ENCODE results near the gene ZFAND2A.
"Not testable (repeated sequence)": the region's sequence is repeated elsewhere in the genome, so short reads cannot be mapped to it uniquely, and the experiment has no call there.

Gene ZFAND2A

DNA sequence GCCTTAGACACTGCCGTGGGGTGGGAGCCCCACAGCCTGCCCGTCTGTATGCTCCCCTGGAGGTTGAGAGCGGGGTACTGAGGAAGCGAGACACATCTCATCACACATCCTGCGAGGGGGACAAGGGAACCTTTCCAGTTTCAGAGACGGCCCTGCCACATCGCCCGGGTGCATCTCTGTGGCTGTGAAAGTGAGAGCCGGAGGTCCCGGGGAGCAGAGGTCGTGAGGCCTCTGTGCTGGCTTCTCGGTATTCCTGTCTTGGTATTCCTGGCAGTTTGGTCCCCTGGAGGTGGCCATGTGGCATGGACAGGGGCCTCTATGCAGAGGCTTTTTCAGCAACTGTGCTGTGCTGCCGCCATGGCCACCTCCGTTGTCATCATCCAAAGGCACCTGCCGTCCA, 41.9 kb upstream of the ZFAND2A start:
- H3K4me3 ChIP-seq (ENCODE audit: low read depth, low read length), result no peak overlapping the region
- H3K9ac ChIP-seq, result no peak overlapping the region
- H3K36me3 ChIP-seq (ENCODE audit: control insufficient read depth, insufficient read depth, low read length), result no peaks in the 10 kb centered on the region
- H3K27me3 ChIP-seq (ENCODE audit: control insufficient read depth, insufficient read depth, low read length), result no peaks in the 10 kb centered on the region
- no peaks in the 10 kb centered on the region for H3K9me3 ChIP-seq (ENCODE audit: control insufficient read depth, low read length)
- no peak overlapping the region for H3K27ac ChIP-seq
- no peak overlapping the region for H2AFZ ChIP-seq
- no peaks in the 10 kb centered on the region for H3K4me1 ChIP-seq
- H3K4me2 ChIP-seq (ENCODE audit: low read length), result no peak overlapping the region
- TF ChIP-seq, protein P1, sequence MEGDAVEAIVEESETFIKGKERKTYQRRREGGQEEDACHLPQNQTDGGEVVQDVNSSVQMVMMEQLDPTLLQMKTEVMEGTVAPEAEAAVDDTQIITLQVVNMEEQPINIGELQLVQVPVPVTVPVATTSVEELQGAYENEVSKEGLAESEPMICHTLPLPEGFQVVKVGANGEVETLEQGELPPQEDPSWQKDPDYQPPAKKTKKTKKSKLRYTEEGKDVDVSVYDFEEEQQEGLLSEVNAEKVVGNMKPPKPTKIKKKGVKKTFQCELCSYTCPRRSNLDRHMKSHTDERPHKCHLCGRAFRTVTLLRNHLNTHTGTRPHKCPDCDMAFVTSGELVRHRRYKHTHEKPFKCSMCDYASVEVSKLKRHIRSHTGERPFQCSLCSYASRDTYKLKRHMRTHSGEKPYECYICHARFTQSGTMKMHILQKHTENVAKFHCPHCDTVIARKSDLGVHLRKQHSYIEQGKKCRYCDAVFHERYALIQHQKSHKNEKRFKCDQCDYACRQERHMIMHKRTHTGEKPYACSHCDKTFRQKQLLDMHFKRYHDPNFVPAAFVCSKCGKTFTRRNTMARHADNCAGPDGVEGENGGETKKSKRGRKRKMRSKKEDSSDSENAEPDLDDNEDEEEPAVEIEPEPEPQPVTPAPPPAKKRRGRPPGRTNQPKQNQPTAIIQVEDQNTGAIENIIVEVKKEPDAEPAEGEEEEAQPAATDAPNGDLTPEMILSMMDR (IDR thresholded peaks at IDR 0.05), result no peak
- H3K79me2 ChIP-seq, result no peaks in the 10 kb centered on the region

DNA sequence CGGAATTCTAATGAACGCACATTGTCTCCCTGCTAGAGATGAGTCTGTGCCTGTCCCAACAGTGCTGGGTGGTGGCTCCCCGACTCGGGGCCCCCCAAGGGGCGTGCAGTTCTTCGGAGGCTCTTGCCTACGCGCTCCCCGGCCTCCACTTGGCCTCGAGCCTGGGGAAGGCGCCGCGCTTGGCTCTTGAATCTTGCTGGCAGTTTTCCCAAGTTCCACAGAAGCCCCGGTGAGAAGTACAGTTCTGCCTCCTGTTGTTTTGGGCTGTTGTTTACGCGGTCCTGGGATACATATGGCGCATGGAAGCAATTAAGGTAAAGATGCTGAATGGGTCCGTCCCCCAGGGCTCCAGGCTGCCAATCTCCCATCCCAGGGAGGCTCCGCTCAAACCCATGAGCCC, 40.0 kb upstream of the ZFAND2A start:
- Histone ChIP-seq H3K9ac (no peak overlapping the region), H3K27ac (no peak overlapping the region), H3K79me2 (no peaks in the 10 kb centered on the region), H3K27me3 (ENCODE audit: control insufficient read depth, insufficient read depth, low read length) (no peaks in the 10 kb centered on the region), H3K4me1 (no peaks in the 10 kb centered on the region), H2AFZ (no peak overlapping the region), H3K36me3 (ENCODE audit: control insufficient read depth, insufficient read depth, low read length) (no peaks in the 10 kb centered on the region), H3K4me2 (ENCODE audit: low read length) (no peak overlapping the region), H3K9me3 (ENCODE audit: control insufficient read depth, low read length) (no peaks in the 10 kb centered on the region), H3K4me3 (ENCODE audit: low read depth, low read length) (no peak overlapping the region)
- TF ChIP-seq, protein P1 (IDR thresholded peaks at IDR 0.05), result no peak

- H3K27ac ChIP-seq, result no peak overlapping the region
- TF ChIP-seq, protein P1 (IDR thresholded peaks at IDR 0.05), result no peak
- H3K4me1 ChIP-seq, result no peaks in the 10 kb centered on the region
- H3K79me2 ChIP-seq, result no peaks in the 10 kb centered on the region
- no peak overlapping the region for H3K9ac ChIP-seq
- H3K36me3 ChIP-seq (ENCODE audit: control insufficient read depth, insufficient read depth, low read length), result no peaks in the 10 kb centered on the region
- H2AFZ ChIP-seq, result no peak overlapping the region
- no peaks in the 10 kb centered on the region for H3K27me3 ChIP-seq (ENCODE audit: control insufficient read depth, insufficient read depth, low read length)
- H3K9me3 ChIP-seq (ENCODE audit: control insufficient read depth, low read length), result no peaks in the 10 kb centered on the region
- H3K4me3 ChIP-seq (ENCODE audit: low read depth, low read length), result no peak overlapping the region
- H3K4me2 ChIP-seq (ENCODE audit: low read length), result no peak overlapping the region
These were observed 38.1 kb upstream of the ZFAND2A start for GRCh38 chr7:1197997-1198625.

GRCh38 chr7:1196950-1197349, 37.0 kb upstream of the ZFAND2A start:
- Histone ChIP-seq H3K27me3 (ENCODE audit: control insufficient read depth, insufficient read depth, low read length) (no peaks in the 10 kb centered on the region), H2AFZ (no peak overlapping the region), H3K4me2 (ENCODE audit: low read length) (no peak overlapping the region), H3K9me3 (ENCODE audit: control insufficient read depth, low read length) (no peaks in the 10 kb centered on the region), H3K4me1 (no peaks in the 10 kb centered on the region), H3K79me2 (no peaks in the 10 kb centered on the region), H3K9ac (no peak overlapping the region), H3K4me3 (ENCODE audit: low read depth, low read length) (no peak overlapping the region), H3K27ac (no peak overlapping the region), H3K36me3 (ENCODE audit: control insufficient read depth, insufficient read depth, low read length) (no peaks in the 10 kb centered on the region)
- TF ChIP-seq, protein P1 (IDR thresholded peaks at IDR 0.05), result no peak

DNA sequence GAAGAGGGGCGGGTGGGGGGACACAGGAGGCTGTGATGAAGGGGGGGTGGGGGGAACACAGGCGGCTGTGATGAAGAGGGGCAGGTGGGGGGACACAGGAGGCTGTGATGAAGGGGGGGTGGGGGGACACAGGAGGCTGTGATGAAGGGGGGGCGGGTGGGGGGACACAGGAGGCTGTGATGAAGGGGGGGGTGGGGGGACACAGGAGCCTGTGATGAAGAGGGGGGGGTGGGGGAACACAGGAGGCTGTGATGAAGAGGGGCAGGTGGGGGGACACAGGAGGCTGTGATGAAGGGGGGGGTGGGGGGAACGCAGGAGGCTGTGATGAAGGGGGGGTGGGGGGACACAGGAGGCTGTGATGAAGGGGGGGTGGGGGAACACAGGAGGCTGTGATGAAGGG, 36.4 kb upstream of the ZFAND2A start:
- not testable (repeated sequence) for H3K9ac ChIP-seq; H3K9me3 ChIP-seq (ENCODE audit: control insufficient read depth, low read length); H3K36me3 ChIP-seq (ENCODE audit: control insufficient read depth, insufficient read depth, low read length); H3K79me2 ChIP-seq; H2AFZ ChIP-seq; H3K4me2 ChIP-seq (ENCODE audit: low read length); H3K4me1 ChIP-seq; H3K4me3 ChIP-seq (ENCODE audit: low read depth, low read length); H3K27ac ChIP-seq; H3K27me3 ChIP-seq (ENCODE audit: control insufficient read depth, insufficient read depth, low read length)

All from parathyroid adenoma (tissue), 2 donors.